SKM-1 (cell line): ENCODE data around the gene SECTM1.
"Not testable (repeated sequence)": the region's sequence is repeated elsewhere in the genome, so short reads cannot be mapped to it uniquely, and the experiment has no call there.

ENCODE experiments used
- DNase-seq: peaks from one replicate; lab custom pipeline; 2025; ENCODE audit not compliant: unreplicated experiment; lab: John Stamatoyannopoulos, UW

SECTM1 gene

DNA sequence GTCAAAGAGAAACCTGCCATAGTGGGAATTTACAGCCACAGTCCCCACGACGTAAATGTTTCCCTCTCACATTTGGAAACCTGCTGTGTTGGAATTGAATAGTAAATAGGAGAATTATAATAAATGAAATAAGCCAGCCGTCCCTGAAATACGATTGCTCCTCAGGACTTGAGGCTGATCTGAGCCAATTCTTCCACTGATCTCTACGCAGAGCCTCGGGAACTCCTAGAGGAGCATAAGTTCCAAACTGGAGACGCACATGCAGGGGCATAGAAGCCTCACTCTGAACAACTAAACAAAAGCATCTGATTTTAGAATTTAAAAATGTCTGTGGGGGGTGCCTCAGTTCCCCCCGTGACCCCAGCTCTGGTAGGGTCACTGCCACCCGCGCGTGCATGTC is 15.3 kb upstream of the SECTM1 start:
- DNase-seq: no peak

DNA sequence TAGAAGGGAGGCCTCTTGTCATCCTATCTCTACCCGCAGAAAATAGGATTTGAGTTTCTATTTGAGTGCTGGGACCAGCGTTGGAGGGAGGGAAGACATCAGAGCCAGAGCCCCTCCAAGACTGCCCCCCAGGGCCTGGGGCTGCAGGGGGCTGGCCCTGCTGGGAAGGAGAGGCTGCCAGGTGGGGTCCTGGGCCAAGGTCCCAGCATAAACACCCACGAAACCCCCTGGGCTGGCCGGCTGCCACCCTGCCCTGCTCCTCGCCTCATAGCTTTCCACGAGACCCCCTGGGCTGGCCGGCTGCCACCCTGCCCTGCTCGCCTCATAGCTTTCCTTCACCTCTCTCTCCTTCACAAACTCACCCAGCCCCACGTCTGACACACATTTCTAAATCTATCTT is 14.9 kb upstream of the SECTM1 start:
- DNase-seq: no peak

DNA sequence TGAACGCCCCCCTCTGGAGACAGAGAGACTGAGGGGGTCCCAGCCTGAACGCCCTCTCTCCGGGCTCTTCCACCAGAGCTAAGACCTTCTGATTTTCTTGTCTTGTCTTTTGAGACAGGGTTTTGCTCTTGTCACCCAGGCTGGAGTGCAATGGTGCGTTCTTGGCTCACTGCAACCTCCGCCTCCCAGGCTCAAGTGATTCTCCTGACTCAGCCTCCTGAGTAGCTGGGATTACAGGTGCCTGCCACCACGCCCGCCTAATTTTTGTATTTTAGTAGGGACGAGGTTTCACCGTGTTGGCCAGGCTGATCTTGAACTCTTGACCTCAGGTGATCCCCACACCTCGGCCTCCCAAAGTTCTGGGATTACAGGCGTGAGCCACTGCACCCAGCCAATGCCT is 14.4 kb upstream of the SECTM1 start:
- not testable (repeated sequence) for DNase-seq

DNA sequence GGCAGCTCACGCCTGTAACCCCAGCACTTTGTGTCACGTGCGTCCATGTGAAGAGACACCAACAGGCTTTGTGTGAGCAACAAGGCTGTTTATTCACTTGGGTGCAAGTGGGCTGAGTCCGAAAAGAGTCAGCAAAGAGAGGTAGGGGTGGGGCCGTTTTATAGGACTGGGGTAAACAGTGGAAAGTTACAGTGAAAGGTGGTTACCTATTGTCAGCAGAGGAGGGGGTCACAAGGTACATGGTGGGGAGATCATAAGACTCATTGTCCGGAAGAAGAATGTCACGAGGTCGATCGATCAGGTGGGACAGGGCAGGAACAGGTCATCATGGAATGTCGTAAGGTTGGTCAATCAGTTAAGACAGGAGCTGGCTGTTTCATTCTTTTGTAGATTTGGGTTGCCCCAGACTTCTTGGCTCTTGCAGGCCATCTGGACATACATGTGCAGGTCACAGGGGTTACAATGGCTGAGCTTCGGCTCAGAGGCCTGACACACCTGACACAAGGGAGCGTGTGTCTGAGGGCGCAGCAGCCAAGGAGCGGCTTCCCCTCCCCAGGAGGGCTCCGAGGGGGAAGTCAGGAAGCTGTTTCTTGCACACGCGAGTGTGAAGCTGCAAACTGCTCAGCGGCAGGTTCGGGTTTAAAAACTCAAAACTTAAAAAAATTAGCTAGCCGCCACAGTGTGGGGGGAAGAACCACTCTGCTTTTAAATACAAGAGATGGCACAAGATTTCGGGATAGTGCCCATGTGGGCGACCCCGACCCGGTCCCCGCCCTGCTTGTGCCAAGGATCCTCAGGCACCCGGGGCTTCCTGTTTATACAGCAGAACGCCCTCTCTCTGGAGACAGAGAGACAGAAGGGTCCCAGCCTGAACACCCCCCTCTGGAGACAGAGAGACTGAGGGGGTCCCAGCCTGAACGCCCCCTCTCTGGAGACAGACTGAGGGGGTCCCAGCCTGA is 13.1 kb upstream of the SECTM1 start:
- no peak for DNase-seq

DNA sequence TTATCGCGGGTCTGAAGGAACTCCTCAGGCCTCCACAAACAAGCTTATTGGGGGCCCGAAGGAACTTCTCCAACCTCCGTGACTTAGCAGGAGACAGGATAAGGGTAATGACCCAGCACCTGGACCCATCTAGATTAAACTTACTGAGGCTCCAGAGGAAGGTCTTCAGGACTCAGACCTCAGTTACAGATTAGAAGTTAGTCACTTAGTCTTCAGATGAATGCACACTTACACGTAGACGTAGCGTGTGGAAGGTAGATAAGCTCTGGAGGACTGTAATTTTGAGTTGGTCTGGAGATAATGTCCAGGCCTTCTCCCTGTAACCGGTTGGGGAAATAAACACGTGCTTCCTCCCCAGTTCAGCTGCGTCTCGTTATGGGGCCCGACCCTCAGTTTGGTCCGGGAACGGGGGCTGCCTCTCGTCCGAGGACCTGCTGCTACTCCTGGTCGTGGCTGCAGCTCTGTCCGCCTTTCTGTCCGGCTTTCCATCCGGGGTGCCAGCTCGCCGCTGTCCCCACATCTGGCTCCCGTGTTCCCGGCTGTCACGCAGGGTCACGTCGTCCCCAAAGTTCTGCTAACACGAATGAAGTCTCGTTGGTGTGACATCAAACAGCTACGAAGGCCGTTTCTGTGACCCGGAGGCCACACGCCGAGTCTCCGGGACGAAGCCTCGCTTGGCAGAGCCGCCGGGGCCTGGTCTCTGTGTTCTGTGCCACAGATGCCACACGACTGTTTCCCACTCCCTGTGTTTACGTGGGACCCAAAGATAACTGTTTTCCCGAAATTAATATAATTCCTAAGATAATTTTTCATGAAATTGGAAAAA is 11.8 kb upstream of the SECTM1 start:
- no peak for DNase-seq

DNA sequence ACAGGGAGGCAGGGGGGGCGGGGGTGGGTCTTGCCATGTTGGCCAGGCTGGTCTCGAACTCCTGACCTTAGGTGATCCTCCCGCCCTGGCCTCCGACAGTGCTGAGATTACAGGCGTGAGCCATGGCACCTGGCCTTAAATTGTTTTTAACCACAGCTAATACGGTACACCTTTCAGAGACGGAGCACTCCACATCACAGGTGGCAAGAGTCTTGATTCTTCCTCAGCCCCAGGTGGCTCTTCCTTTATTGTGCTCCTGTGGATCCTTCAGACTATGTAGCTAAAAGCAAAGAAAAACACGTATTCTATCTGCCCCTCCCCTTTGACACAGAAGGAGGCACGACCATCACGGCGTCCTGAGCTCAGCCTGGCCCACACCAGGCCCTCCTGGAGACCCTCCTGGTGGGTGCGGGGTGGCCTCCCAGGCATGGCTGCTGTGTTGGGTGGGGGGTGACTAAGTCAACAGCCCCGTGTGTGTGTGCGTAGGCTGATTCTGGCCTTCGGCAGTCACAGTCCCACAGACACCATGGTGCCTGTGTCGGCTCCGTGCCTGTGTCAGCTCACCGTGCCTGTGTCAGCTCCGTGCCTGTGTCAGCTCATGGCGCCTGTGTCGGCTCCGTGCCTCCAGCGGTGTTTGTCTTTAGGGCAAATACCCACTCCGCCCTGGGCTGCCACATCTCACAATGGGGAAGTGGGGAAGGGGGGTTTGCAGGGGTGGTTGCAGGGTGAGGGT is 10.8 kb upstream of the SECTM1 start:
- no peak for DNase-seq

DNA sequence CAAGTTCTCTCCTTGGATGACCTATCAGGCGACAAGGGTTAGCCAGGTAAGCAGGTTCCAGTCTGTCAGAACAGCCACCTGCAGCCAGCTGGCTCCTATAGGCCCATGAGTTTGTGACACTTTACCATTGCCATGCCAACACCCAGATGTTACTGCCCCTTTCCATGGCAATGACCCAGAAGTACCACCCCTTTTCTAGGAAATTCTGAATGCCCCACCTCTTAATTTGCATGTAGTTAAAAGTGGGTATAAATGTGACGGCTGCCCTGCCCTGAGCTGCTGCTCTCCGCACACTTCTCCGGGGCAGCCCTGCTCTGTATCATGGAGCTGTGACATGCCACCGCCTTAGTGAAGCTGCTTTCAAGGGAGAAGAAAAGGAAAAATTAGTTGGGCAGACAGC is 10.0 kb upstream of the SECTM1 start:
- no peak for DNase-seq

DNA sequence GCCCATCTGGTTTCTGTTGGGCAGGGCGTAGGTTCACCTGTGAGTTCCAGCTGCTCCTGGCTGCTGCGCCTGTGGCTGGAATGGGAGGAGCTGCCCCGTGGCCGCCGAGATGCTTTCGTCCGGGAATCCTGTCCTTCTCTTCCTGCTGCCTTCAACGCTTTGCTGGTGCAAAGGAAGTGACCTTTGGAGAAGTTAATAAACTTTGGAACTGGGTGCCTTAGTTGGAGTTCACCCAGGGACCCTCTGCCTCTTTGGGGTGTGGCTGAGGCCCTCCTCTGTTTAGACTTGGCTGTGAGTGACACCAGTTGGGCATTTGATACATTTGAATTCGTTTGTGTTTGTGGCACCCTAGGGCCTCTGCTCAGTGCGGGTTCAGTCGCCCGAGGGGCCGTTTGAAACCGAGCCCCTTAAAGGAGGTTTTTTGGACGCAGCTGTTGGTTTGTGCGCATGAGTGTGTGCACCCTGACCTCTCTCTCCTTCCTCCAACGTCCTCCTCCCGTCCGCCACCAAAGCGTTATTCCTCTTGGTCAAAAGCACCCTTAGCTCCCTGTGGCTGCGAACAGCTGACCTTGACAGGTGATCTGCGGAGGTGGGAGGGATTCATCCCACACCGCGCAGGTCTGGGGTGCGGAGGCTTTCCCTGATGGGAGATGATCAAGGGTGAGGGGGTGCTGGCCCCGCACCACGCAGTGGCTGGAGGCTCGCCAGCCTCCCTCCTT is 9.0 kb upstream of the SECTM1 start:
- DNase-seq: no peak

DNA sequence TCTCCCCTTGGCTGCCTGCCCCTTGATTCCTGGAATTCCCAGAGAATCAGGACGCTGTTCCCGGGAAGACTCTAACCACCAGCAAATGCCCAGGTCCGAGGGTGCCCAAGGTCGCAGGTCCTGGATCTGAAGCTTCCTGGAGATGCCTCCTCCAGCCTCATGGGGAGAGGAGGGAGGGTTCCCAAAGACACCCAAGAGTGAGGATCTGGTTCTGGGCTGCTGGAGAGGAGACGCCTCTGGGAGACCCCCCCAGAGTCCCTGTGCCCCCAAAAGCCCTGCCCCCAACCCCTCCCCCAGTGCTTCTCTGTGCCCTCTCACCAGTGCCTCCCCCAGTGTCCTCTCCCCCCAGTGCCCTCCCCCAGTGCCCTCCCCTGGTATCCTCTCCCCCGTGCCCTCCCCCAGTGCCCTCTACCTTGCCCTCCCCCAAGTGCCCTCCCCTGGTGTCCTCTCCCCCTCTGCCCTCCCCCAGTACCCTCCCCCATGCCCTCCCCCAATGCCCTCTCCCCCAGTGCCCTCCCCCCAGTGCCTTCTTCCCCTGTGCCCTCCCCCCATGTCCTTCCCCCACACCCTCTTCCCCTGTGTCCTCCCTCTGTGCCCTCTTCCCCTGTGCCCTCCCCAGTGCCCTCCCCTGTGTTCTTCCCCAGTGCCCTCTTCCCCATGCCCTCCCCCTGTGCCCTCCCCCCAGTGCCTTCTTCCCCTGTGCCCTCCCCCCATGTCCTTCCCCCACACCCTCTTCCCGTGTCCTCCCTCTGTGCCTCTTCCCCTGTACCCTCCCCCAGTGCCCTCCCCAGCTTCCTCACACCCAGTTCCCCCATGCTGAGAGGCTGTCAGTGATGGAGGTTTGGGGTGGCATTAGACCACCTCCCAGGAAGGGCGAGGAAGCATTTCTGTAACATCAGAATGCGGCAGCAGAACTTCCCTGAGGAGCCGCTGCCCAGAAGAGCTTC is 6.3 kb upstream of the SECTM1 start:
- no peak for DNase-seq

DNA sequence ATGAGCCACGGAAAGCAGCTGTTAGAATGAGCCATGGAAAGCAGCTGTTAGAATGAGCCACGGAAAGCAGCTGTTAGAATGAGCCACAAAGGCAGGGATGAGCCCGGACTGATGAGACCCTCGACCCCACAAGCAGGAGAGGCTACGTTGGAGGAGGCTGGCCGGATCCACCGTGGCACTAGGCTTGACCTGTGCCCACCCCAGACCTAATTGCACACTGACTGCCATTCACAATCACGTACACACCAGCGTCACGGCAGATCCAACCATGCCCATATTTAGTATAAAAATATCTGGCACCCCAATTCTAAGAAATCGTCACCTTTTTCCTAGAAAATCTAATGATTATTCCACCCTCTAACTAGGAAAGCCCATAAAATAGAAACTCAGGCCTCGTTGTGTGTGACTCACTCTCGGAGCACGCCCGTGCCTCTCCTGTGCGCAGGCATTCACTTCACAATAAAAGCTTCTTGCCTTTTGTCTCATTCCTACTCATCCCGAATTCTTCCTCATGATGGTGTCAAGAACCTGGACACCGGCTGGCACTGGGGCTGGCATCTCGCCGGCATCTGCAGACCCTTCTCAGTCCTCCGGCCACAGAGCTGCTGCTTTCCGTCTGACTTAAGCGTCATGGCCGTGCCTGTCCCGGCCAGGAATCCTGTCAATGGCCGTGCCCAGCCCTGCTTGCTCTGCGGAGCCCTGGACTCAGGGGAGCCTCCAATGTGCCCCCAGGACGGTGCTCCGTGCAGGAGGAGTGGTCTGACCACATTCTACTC is 5.5 kb upstream of the SECTM1 start:
- DNase-seq: no peak

DNA sequence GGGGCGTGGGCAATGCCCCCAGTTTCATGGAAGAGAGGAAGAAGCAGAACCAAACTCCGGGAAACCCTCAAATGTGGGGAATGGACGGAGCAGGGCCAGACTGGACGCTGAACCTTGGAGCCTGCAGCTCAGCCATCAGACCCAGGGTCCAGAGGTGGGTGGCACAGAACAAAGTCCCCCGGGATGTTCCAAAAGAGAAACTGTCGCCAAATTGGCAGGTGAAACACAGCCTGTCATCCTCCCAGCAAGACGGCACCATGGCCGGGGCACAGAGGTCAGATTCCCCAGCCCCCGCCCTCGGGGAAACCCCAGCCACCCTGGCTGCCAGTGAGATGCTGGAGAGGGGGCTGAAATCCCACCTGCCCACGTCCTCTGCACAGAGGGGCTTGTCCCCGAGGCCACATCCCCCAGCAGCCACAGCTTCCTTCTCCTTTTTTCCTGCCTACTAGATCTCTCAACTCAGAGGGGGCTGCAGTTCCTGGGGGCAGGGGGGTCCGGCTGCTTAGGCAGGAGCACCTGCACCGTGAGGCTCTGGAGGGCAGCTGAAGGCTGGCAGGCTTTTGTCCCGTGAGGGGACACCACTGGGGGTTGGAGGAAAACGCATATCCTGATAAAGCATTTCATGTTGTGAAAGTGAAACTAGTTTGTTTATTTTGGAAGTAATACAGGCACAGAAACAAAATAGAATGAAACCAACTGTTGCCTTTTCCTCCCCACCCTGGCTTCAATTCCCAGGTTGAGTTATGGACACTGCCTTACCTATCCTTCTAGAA is 1.2 kb upstream of the SECTM1 start:
- DNase-seq: no peak

DNA sequence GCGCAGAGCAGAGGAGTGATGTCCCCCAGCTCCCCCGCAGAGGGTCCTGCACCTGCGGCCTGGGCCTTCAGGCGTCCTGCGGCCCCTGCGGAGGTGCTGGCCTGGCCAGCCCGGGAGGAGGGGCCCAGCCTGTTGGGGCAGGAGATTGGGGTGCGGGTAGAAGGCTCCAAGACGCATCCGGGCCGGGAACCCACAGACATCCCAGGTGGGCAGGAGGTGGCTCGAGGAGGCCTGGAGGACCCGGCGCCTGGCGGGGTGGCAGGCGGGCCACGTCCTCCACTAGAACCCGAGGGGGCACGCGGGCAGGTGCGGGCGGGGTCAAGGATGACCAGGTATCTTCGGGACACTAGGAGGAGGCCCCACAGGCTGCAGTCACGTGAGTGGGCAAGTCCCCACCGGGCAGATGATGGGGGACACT is 647 bp upstream of the SECTM1 start:
- DNase-seq: no peak

DNA sequence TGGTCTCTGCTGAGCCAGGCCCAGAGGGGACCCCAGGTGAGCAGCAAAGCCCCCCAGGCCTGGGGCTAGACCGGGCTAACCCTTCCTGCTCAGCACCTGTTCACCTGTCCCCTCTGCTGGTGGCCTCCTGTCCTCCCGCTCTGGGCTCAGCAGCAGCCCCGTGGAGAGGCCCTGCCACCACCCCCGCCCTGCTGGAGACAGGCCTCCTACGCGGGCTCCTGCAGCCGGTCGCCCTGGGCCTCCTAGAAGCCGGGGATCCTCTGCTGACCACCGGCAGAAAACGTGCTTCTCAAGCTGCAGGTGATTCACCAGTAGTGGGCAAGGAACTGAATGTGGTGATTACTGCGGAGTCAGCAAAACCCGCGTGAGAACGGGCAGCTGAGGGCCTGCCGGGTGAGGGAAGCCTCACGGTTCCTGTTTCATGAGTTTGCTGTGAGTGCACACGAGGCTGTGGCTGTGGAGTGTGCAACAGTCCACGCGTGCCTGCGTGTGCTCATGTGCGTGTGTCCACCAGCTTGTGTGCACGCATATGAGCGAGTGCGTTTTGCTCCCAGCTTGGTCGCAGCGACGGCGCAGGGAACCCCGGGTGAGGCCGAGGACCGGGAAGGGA is 792 bp downstream of the SECTM1 start:
- no peak for DNase-seq

DNA sequence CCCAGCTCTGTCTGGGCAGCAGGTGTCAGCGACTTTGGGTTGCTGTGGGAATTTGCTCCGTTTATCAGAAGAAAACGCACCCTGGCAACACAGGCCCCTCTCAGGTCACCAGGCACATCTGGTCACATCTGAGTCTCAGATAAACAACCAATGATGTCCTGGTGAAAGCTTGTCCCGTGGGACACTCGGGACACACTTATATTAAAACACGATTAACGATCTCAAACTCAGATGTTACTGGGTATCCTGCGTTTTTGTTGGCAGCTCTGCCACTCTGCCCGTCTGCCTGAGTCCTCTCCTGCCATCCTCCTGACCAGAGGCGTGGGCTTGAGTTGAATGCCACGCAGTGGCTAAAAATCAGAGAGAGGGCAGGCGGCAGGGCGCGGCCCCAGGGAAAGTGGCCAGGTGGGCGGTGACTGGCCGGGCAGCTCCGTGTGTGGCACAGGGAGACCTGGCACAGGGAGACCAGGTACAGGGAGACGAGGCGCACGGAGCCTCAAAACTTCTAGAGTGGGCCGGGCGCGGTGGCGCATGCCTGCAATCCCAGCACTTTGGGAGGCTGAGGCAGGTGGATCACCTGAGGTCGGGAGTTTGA is 2.1 kb downstream of the SECTM1 start:
- DNase-seq: no peak

DNA sequence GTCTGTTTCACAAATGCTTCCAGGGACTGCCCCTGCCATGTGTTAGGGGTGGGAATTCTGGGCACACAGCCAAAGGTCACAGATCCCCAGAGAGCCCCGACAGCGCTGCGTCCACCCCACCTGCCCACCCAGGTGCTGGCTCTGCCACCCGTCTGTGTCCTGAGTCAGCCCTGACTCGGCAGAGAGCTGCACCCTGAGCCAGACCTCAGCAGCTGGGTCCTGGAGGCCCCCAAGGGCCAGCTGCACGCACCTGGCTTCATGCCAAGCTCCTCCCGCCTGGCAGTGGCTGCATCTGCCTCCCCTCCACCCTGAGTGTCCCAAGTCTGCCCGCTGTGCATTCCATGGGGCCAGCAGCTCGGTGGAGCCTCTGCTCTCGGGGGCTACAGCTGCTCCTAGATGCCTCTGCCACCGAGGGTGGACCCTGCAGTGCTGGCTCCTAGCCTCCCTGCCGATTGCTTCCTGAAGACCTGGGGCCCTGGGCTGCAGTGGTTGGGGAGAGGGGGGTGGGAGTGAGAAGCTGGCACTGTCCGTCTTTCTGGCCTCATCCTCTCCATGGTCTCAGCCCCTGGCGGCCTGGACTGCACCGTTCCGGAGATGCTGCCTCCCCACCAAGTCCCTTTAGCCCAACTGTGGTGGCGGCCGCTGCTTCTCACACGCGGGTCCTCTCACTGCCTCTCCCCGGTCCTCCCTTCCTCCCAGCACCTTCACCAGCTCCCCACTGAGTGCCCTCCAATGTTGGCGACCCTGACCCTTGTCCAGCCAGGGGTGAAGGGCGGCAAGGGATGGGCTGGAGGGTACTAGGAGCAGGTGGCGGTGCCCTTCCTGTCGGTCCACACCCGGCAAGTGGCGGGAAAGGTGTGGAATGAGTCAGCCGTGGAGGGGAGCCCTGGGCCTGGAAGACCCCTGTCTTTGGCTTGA is 3.0 kb downstream of the SECTM1 start:
- no peak for DNase-seq

DNA sequence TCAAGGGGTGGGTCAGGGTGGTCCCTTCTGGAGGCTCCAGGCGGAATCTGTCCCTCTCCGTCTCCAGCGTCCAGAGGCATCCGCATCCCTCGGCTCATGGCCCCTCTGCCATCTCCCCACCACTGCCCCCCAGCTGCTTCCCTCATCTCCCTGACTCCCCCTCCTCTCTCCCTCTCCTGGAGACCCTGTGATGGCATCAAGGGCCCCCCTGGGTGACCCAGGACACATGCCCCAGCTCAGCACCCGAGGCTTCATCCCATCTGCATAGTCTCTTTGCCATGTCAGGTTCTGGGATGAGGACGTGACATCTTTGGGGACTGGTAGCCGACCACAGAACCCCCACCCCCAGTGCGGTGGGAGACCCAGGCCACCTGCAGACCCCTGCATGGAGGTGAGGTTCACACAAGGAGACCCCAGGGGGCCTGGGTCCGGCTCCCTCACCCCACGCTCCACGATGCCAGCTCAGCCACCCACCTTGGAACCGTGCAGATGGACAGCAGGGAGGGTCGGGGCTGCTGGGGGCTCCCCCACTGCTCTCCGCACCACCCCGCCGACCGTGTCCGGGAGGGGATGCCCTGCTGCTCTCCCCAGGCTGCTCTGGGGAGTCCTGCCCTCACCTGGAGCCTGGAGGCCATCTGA is 3.8 kb downstream of the SECTM1 start:
- DNase-seq: no peak
